B cell (primary cell): ENCODE measurements around the gene OCA2. TPM values are rescaled to one million over a fixed set of nuclear protein-coding genes. Genes with fewer than 3 reads are reported as not detected.

Experiments
- ATAC-seq: fragments of 200-7000 bp; cut with Tn5 transposase; one replicate; pipeline ENCODE4 v1.10.0; 2021; ENCODE audit warnings: low read depth, mild to moderate bottlenecking, moderate number of reproducible peaks, moderate library complexity
- CTCF ChIA-PET: fragments of 350-600 bp; sonication (Branson Sonifier 250); formaldehyde crosslinking; loops from one replicate; lab custom pipeline; 2021; ENCODE audit warnings: antibody characterized with exemption, inconsistent platforms; lab: Charles Lee
- POLR2A ChIA-PET: fragments of 350-600 bp; sonication (Branson Sonifier 250); formaldehyde crosslinking; loops from one replicate; lab custom pipeline; 2021; ENCODE audit warnings: antibody characterized with exemption; lab: Charles Lee
- DNase-seq: peaks from one replicate; pipeline ENCODE4 v3.0.0; 2013
- H2AFZ ChIP-seq: 2 replicates; pipeline ENCODE4 v1.6.1; 2012; ENCODE audit warnings: mild to moderate bottlenecking, low read depth, low read length; ENCODE audit not compliant: insufficient read depth, poor library complexity, severe bottlenecking
- H3K27ac ChIP-seq, 2 donors: 1 replicate in 1 of 2; 2 replicates in 1 of 2; pipeline ENCODE4 v1.5.1; 2012 to 2013; ENCODE audit warnings: low read length in 2 of 2, mild to moderate bottlenecking in 2 of 2, moderate library complexity in 1 of 2
- H3K27me3 ChIP-seq, 4 experiments: fragments of 200-600 bp in 1 of 4; sonication (generic) in 1 of 4; replicated peaks in 1 of 4; 1 replicate in 2 of 4; 2 replicates in 2 of 4; pipeline versions ENCODE4 v1.6.1 to v1.7.0; 2013 to 2016; ENCODE audit warnings: low read length in 3 of 4, mild to moderate bottlenecking in 2 of 4, mixed read lengths in 1 of 4, moderate library complexity in 1 of 4; ENCODE audit not compliant: insufficient read depth in 4 of 4, control insufficient read depth in 3 of 4; ENCODE audit errors: control extremely low read depth in 1 of 4
- H3K36me3 ChIP-seq, 2 experiments: replicated peaks in 1 of 2; 1 replicate in 1 of 2; 2 replicates in 1 of 2; pipeline versions ENCODE4 v1.6.1 to v1.7.1; 2013; ENCODE audit warnings: low read length in 1 of 2; ENCODE audit not compliant: insufficient read depth in 2 of 2, control insufficient read depth in 1 of 2; ENCODE audit errors: control extremely low read depth in 1 of 2, extremely low read depth in 1 of 2
- H3K4me1 ChIP-seq, 2 donors: fragments of 200-600 bp in 1 of 2; sonication (generic) in 1 of 2; 1 replicate in 1 of 2; 2 replicates in 1 of 2; pipeline versions ENCODE4 v1.5.1 to v1.6.1; 2013 to 2017; ENCODE audit warnings: low read length in 2 of 2; ENCODE audit not compliant: control insufficient read depth in 2 of 2, insufficient read depth in 2 of 2
- H3K4me2 ChIP-seq: replicated peaks from 2 replicates; pipeline ENCODE3; 2012; ENCODE audit warnings: mild to moderate bottlenecking, low read depth, low read length; ENCODE audit not compliant: poor library complexity, severe bottlenecking
- H3K4me3 ChIP-seq, 5 experiments: fragments of 200-600 bp in 1 of 5; sonication (generic) in 1 of 5; 1 replicate in 3 of 5; 2 replicates in 2 of 5; pipeline versions ENCODE4 v1.5.1 to v1.7.0; 2011 to 2016; ENCODE audit warnings: low read length in 4 of 5, mild to moderate bottlenecking in 4 of 5, low read depth in 2 of 5, control low read depth in 1 of 5, moderate library complexity in 1 of 5; ENCODE audit not compliant: insufficient read depth in 1 of 5; ENCODE audit errors: control extremely low read depth in 1 of 5, extremely low read depth in 1 of 5
- H3K79me2 ChIP-seq: fragments of 200-600 bp; sonication (generic); one replicate; pipeline ENCODE4 v1.6.0; 2016; ENCODE audit warnings: low read length; ENCODE audit not compliant: control insufficient read depth, insufficient read depth
- H3K9ac ChIP-seq: fragments of 200-600 bp; sonication (generic); 2 replicates; pipeline ENCODE4 v1.6.1; 2017; ENCODE audit warnings: mild to moderate bottlenecking, low read length, moderate library complexity
- H3K9me3 ChIP-seq, 3 donors: one replicate each; pipeline versions ENCODE4 v1.6.1 to v1.7.1; 2013; ENCODE audit warnings: low read length in 2 of 3; ENCODE audit not compliant: control insufficient read depth in 2 of 3, insufficient read depth in 1 of 3; ENCODE audit errors: control extremely low read depth in 1 of 3
- H4K20me1 ChIP-seq: 2 replicates; pipeline ENCODE4 v1.6.0; 2012; ENCODE audit warnings: mild to moderate bottlenecking, low read length; ENCODE audit not compliant: insufficient read depth, control insufficient read depth, poor library complexity, severe bottlenecking
- H3K27ac Mint-ChIP-seq: one replicate; pipeline ENCODE4 v1.8.0; 2021; ENCODE audit warnings: mixed read lengths
- H3K27me3 Mint-ChIP-seq: one replicate; pipeline ENCODE4 v1.8.0; 2021; ENCODE audit warnings: mixed read lengths
- H3K4me1 Mint-ChIP-seq: one replicate; pipeline ENCODE4 v1.8.0; 2021; ENCODE audit warnings: mixed read lengths
- H3K4me3 Mint-ChIP-seq: one replicate; pipeline ENCODE4 v1.8.0; 2021; ENCODE audit warnings: mixed read lengths
- H3K9me3 Mint-ChIP-seq: one replicate; pipeline ENCODE4 v1.8.0; 2022; ENCODE audit warnings: mixed read lengths; ENCODE audit not compliant: insufficient read depth
- EZH2 ChIP-seq: IDR thresholded peaks from 2 replicates; pipeline ENCODE4 v1.6.1; 2012; ENCODE audit warnings: borderline replicate concordance, low read depth, mild to moderate bottlenecking, moderate library complexity, low read length; ENCODE audit not compliant: insufficient read depth, poor library complexity, severe bottlenecking
- WGBS: methylation state at CpG from one replicate; pipeline ENCODE4 v1.1.5; 2013; ENCODE audit warnings: missing lambda C conversion rate; ENCODE audit not compliant: insufficient coverage; 5-methylcytosine and 5-hydroxymethylcytosine counted together
- intact Hi-C: fragments of 100-400 bp; cut with micrococcal nuclease; formaldehyde crosslinking; loops from one replicate; pipeline ENCODE4 v1.10.0; 2022
- polyA plus RNA-seq: library from polyadenylated mRNA; depleted of rRNA; stranded (reverse); fragments of >200 nt; gene quantifications from 2 replicates; pipeline ENCODE4 v1.2.3, GENCODE V29; 2012
- total RNA-seq, 2 donors: library from RNA; stranded (reverse); fragments of 120-200 nt in 1 of 2; gene quantifications; 1 replicate in 1 of 2; 2 replicates in 1 of 2; pipeline versions ENCODE4 v1.2.3 to v1.2.4, GENCODE V29; 2013 to 2022
- TF ChIP-seq, protein P1 (sequence below): fragments of 200-600 bp; IDR thresholded peaks from one replicate; pipeline ENCODE4 v1.8.0; 2022; ENCODE audit warnings: antibody characterized with exemption, mild to moderate bottlenecking

OCA2 gene
- total and polyA plus RNA-seq, 2 donors (not counting 1 experiment from before 2014, with no cell fraction given) = 0.12 TPM; not detected in 1

DNA sequence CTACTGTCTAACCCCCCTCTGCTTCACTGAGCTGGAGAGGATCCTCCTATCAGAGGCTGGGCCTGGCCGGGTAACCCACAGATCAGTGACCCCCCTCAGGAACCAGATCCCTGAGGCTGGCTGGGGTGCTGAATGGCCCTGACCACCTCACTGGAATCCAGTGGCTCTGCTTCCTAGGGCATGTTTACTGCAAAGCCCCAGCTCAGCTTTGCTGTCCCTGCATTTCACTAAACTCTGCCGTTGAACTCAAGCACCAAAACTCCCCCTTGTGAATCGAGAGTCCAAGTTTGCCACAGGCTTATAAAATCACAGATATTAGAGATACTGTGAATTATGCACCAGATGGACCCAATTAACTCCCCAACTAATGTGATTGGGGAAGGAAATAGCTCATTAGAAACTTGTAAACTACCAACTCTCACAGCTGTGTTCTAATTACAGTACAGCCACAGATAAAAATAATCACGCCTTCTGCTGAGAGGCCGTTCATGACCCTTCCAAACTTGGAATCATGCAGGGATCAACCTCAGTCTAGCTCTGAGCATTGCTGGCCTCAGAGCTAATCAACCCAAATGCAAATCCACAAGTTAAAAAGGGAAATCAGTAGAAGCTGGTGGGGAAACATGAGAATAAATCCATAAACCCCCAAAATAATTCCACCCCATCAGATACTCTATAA lies 47.0 kb downstream of the OCA2 start:
- POLR2A ChIA-PET = no interaction called here
- no peaks in the 10 kb centered on the region for H4K20me1 ChIP-seq
- no peak overlapping the region for H3K4me3 Mint-ChIP-seq
- no peak for DNase-seq
- no peak overlapping the region for H3K9ac ChIP-seq
- H2AFZ ChIP-seq = no peak overlapping the region
- TF ChIP-seq EZH2 = no peak
- TF ChIP-seq, protein P1, sequence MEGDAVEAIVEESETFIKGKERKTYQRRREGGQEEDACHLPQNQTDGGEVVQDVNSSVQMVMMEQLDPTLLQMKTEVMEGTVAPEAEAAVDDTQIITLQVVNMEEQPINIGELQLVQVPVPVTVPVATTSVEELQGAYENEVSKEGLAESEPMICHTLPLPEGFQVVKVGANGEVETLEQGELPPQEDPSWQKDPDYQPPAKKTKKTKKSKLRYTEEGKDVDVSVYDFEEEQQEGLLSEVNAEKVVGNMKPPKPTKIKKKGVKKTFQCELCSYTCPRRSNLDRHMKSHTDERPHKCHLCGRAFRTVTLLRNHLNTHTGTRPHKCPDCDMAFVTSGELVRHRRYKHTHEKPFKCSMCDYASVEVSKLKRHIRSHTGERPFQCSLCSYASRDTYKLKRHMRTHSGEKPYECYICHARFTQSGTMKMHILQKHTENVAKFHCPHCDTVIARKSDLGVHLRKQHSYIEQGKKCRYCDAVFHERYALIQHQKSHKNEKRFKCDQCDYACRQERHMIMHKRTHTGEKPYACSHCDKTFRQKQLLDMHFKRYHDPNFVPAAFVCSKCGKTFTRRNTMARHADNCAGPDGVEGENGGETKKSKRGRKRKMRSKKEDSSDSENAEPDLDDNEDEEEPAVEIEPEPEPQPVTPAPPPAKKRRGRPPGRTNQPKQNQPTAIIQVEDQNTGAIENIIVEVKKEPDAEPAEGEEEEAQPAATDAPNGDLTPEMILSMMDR = no peak
- 60% methylated on average over 3 of the region's 5 CpGs for WGBS
- CTCF ChIA-PET = no interaction called here
- no peaks in the 10 kb centered on the region for H3K79me2 ChIP-seq
- peaks cover 4% of the 10 kb centered on the region for H3K27me3 Mint-ChIP-seq
- no peak overlapping the region for H3K4me2 ChIP-seq
- no peak overlapping the region for H3K4me3 ChIP-seq
- no peaks in the 10 kb centered on the region for H3K27me3 ChIP-seq
- no peak overlapping the region for H3K27ac Mint-ChIP-seq
- H3K9me3 ChIP-seq = peaks cover 0 to 8% (median 2%) of the 10 kb centered on the region in 3 donors
- no peaks in the 10 kb centered on the region for H3K9me3 Mint-ChIP-seq
- H3K36me3 ChIP-seq = no peaks in the 10 kb centered on the region
- no peak for ATAC-seq
- no peak overlapping the region for H3K27ac ChIP-seq
- H3K4me1 ChIP-seq = no peaks in the 10 kb centered on the region
- no peaks in the 10 kb centered on the region for H3K4me1 Mint-ChIP-seq
- intact Hi-C loops = no loop called here

DNA sequence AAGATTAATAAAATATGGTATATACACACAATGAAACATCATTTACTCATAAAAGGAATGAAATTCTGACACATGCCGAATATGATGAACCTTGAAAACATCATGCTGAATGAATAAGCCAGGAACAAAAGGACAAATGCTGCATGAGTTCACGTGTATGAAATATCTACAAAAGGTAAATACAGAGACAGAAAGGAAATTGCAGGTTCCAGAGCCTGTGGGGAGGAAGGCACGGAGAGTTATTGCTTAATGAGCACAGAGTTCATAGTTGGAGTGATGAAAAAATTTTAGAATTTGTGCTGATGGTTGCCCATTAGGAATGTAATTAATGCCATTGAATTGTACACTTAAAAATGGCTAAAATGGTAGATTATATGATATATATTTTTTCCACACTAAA lies 49.5 kb downstream of the OCA2 start:
- no peak overlapping the region for H3K4me2 ChIP-seq
- no peaks in the 10 kb centered on the region for H4K20me1 ChIP-seq
- ATAC-seq (no peak), DNase-seq (no peak)
- H3K9ac ChIP-seq = no peak overlapping the region
- POLR2A ChIA-PET = no interaction called here
- Mint-ChIP-seq H3K9me3 (no peaks in the 10 kb centered on the region), H3K27ac (no peak overlapping the region), H3K4me3 (no peak overlapping the region), H3K4me1 (no peaks in the 10 kb centered on the region), H3K27me3 (peaks cover 11% of the 10 kb centered on the region)
- no peaks in the 10 kb centered on the region for H3K27me3 ChIP-seq
- peaks cover 0 to 4% (median 2%) of the 10 kb centered on the region in 3 donors for H3K9me3 ChIP-seq
- H3K4me1 ChIP-seq = no peaks in the 10 kb centered on the region
- no peaks in the 10 kb centered on the region for H3K36me3 ChIP-seq
- intact Hi-C loops = no loop called here
- no peaks in the 10 kb centered on the region for H3K79me2 ChIP-seq
- WGBS = 90% methylated on average over 1 of the region's 3 CpGs
- TF ChIP-seq EZH2 = no peak
- TF ChIP-seq, protein P1 = no peak
- no peak overlapping the region for H3K27ac ChIP-seq
- H2AFZ ChIP-seq = no peak overlapping the region
- H3K4me3 ChIP-seq = no peak overlapping the region
- CTCF ChIA-PET = no interaction called here
